ENCODE results near the gene KCND1.
A peak's percentile ranks its signal among the peaks of the same experiment; 100 is the strongest.

Gene KCND1

DNA sequence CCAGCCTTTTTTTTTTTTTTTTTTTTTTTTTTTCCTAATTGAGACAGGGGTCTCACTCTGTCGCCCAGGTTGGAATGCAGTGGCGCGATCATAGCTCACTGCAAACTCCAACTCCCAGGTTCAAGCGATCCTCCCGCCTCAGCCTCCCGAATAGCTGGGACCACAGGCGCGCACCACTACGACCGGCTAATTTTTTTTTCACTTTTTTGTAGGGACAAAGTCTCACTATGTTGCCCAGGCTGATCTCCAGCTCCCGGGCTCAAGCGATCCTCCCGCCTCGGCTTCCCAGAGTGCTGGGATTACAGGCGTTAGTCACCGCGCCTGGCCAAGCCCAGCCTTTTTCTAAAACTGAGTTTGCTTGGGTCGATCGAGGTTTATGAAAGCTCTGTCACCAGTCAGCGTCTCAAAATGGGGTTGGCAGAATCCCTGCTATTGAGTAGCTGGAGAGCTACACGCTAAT, 13.0 kb downstream of the KCND1 start:
- peak overlapping the region; percentile 74 for H3K27ac ChIP-seq (ENCODE audit: extremely low read depth, low read depth, low read length)
- H3K4me3 ChIP-seq (ENCODE audit: low read depth, low read length): peak overlapping the region; percentile 38
- POLR2A ChIA-PET: interaction anchor here (0.5 to 3.3 kb wide), 16 partner anchors 11 to 282 kb away, joined by 3 to 24 read pairs (median 5); partner anchors contain the start of genes GRIPAP1, HDAC6, KCND1 and PQBP1
- no peaks in the 10 kb centered on the region for H3K9me3 ChIP-seq (ENCODE audit: control insufficient read depth, insufficient read depth, low read depth, low read length)
- peaks cover 3% of the 10 kb centered on the region; the same call in 1 of the 2 replicates for H3K4me1 ChIP-seq (ENCODE audit: control insufficient read depth, insufficient read depth, low read length)
- CTCF ChIA-PET: interaction anchor here (0.6 to 1.5 kb wide), 5 partner anchors 10 to 321 kb away, joined by 3 to 4 read pairs (median 3); partner anchors contain the start of gene KCND1
- peaks cover 0 to 27% of the 10 kb centered on the region in 2 experiments; a peak in 1 of 3 replicates for H3K36me3 ChIP-seq (ENCODE audit: control insufficient read depth in 2 of 2, insufficient read depth in 1 of 2, low read length in 2 of 2)
- TF ChIP-seq ZSCAN30 (tag by site-specific recombination; IDR thresholded peaks at IDR 0.05): no peak
- TF ChIP-seq ZNF366 (tag by site-specific recombination; conservative IDR thresholded peaks at IDR 0.05): 0 out of 2 replicates have a peak, but pooled peaks have one; percentile 19
- TF ChIP-seq ZNF311 (tag by site-specific recombination; IDR thresholded peaks at IDR 0.05; ENCODE audit: borderline replicate concordance): no peak
- TF ChIP-seq ZNF626 (tag by site-specific recombination; IDR thresholded peaks at IDR 0.05): no peak
- TF ChIP-seq ZNF48 (tag by site-specific recombination; IDR thresholded peaks at IDR 0.05): no peak
- 0 out of 2 replicates have a peak, but pooled peaks have one; percentile 21 for TF ChIP-seq ZNF24 (tag by site-specific recombination; IDR thresholded peaks at IDR 0.05)
- TF ChIP-seq, protein P1, sequence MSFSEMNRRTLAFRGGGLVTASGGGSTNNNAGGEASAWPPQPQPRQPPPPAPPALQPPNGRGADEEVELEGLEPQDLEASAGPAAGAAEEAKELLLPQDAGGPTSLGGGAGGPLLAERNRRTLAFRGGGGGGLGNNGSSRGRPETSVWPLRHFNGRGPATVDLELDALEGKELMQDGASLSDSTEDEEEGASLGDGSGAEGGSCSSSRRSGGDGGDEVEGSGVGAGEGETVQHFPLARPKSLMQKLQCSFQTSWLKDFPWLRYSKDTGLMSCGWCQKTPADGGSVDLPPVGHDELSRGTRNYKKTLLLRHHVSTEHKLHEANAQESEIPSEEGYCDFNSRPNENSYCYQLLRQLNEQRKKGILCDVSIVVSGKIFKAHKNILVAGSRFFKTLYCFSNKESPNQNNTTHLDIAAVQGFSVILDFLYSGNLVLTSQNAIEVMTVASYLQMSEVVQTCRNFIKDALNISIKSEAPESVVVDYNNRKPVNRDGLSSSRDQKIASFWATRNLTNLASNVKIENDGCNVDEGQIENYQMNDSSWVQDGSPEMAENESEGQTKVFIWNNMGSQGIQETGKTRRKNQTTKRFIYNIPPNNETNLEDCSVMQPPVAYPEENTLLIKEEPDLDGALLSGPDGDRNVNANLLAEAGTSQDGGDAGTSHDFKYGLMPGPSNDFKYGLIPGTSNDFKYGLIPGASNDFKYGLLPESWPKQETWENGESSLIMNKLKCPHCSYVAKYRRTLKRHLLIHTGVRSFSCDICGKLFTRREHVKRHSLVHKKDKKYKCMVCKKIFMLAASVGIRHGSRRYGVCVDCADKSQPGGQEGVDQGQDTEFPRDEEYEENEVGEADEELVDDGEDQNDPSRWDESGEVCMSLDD (tag by site-specific recombination; IDR thresholded peaks at IDR 0.05): no peak
- TF ChIP-seq FEZF1 (tag by site-specific recombination; IDR thresholded peaks at IDR 0.05): no peak
- TF ChIP-seq ZFP69B (tag by site-specific recombination; IDR thresholded peaks at IDR 0.05): no peak
- no peak for TF ChIP-seq ZNF488 (tag by site-specific recombination; IDR thresholded peaks at IDR 0.05)
- TF ChIP-seq ZNF549 (tag by site-specific recombination; IDR thresholded peaks at IDR 0.05): no peak
- TF ChIP-seq, protein P2, sequence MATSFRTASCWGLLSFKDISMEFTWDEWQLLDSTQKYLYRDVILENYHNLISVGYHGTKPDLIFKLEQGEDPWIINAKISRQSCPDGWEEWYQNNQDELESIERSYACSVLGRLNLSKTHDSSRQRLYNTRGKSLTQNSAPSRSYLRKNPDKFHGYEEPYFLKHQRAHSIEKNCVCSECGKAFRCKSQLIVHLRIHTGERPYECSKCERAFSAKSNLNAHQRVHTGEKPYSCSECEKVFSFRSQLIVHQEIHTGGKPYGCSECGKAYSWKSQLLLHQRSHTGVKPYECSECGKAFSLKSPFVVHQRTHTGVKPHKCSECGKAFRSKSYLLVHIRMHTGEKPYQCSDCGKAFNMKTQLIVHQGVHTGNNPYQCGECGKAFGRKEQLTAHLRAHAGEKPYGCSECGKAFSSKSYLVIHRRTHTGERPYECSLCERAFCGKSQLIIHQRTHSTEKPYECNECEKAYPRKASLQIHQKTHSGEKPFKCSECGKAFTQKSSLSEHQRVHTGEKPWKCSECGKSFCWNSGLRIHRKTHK (tag by site-specific recombination; IDR thresholded peaks at IDR 0.05): no peak
- no peak for TF ChIP-seq SP3 (tag by site-specific recombination; IDR thresholded peaks at IDR 0.05)
- TF ChIP-seq ZNF146 (tag by site-specific recombination; IDR thresholded peaks at IDR 0.05): no peak
- no peak for TF ChIP-seq ZNF768 (tag by site-specific recombination; IDR thresholded peaks at IDR 0.05)
- peak; percentile 95 for TF ChIP-seq ZNF121 (tag by site-specific recombination; IDR thresholded peaks at IDR 0.05)
- no peak for TF ChIP-seq ZNF830 (tag by site-specific recombination; IDR thresholded peaks at IDR 0.05; ENCODE audit: low read depth)
- TF ChIP-seq GLI2 (tag by site-specific recombination; IDR thresholded peaks at IDR 0.05; ENCODE audit: borderline replicate concordance, low read depth): no peak
- no peak for TF ChIP-seq ZNF660 (tag by site-specific recombination; IDR thresholded peaks at IDR 0.05)
- TF ChIP-seq ZNF266 (tag by site-specific recombination; IDR thresholded peaks at IDR 0.05; ENCODE audit: low read depth): no peak
- no peak for TF ChIP-seq ZNF596 (tag by site-specific recombination; IDR thresholded peaks at IDR 0.05)
- no peak for TF ChIP-seq ZBTB1 (tag by site-specific recombination; IDR thresholded peaks at IDR 0.05)
- no peak for TF ChIP-seq ZBTB26 (tag by site-specific recombination; optimal IDR thresholded peaks at IDR 0.05)
- no peak for TF ChIP-seq ZNF76 (tag by site-specific recombination; IDR thresholded peaks at IDR 0.05; ENCODE audit: borderline replicate concordance, low read depth)
- TF ChIP-seq ZNF600 (tag by site-specific recombination; IDR thresholded peaks at IDR 0.05): no peak
- peak; percentile 85 for TF ChIP-seq ZBTB17 (tag by site-specific recombination; IDR thresholded peaks at IDR 0.05)
- no peak for TF ChIP-seq ZNF791 (tag by site-specific recombination; IDR thresholded peaks at IDR 0.05)
- no peak for TF ChIP-seq ZNF645 (tag by site-specific recombination; IDR thresholded peaks at IDR 0.05)
- no peak for TF ChIP-seq ZIC2 (tag by site-specific recombination; IDR thresholded peaks at IDR 0.05)
- TF ChIP-seq BCL11A (tag by site-specific recombination; IDR thresholded peaks at IDR 0.05; ENCODE audit: low read depth): 0 out of 2 replicates have a peak, but pooled peaks have one; percentile 24
- no peak for TF ChIP-seq IKZF3 (tag by site-specific recombination; IDR thresholded peaks at IDR 0.05)
- TF ChIP-seq ZNF837 (tag by site-specific recombination; IDR thresholded peaks at IDR 0.05): no peak
- TF ChIP-seq OVOL3 (tag by site-specific recombination; IDR thresholded peaks at IDR 0.05): no peak

Data from HEK293 (cell line).